Esophagus squamous epithelium (tissue), 5 donors: ENCODE results near the gene PPM1N. TPM values are rescaled to one million over a fixed set of nuclear protein-coding genes. Genes with fewer than 3 reads are reported as not detected.

Source experiments
- DNase-seq: peaks from one replicate; lab custom pipeline; 2025; lab: John Stamatoyannopoulos, UW
- H3K27ac ChIP-seq, 4 donors: fragments of 200-600 bp; sonication (generic); one replicate each; pipeline ENCODE4 v1.5.1; 2016 to 2019; ENCODE audit warnings: mild to moderate bottlenecking in 1 of 4
- H3K27me3 ChIP-seq, 4 donors: fragments of 200-600 bp; sonication (generic); 1 replicate in 3 of 4; 2 replicates in 1 of 4; pipeline versions ENCODE4 v1.5.1 to v1.6.0; 2017 to 2021; ENCODE audit warnings: antibody characterized with exemption in 1 of 4
- H3K36me3 ChIP-seq, 3 donors: fragments of 200-600 bp; sonication (generic); one replicate each; pipeline ENCODE4 v1.5.1; 2016 to 2019
- H3K4me1 ChIP-seq, 3 donors: fragments of 200-600 bp; sonication (generic); one replicate each; pipeline ENCODE4 v1.5.1; 2017 to 2019
- H3K4me3 ChIP-seq, 4 donors: fragments of 200-600 bp; sonication (generic); 1 replicate in 3 of 4; 2 replicates in 1 of 4; pipeline ENCODE4 v1.5.1; 2016 to 2019; ENCODE audit warnings: mild to moderate bottlenecking in 2 of 4, moderate library complexity in 1 of 4
- H3K9me3 ChIP-seq, 3 donors: fragments of 200-600 bp; sonication (generic); one replicate each; pipeline ENCODE4 v1.5.1; 2016 to 2019
- POLR2A ChIP-seq, 4 donors: fragments of 450-650 bp; IDR thresholded peaks; one replicate each; pipeline ENCODE4 v1.6.1; 2017; ENCODE audit warnings: antibody characterized with exemption in 4 of 4, mild to moderate bottlenecking in 4 of 4, moderate library complexity in 3 of 4
- WGBS, 2 donors: methylation state at CpG; one replicate each; pipeline ENCODE4 v1.1.5; 2018; 5-methylcytosine and 5-hydroxymethylcytosine counted together
- intact Hi-C: fragments of 100-400 bp; cut with DNase I; formaldehyde crosslinking; loops from one replicate; pipeline ENCODE4 v1.15.0; 2022
- total RNA-seq, 4 donors: library from RNA; depleted of rRNA; stranded (reverse); fragments of >200 nt; gene quantifications; one replicate each; pipeline ENCODE4 v1.1.0, GENCODE V29; 2016
- TF ChIP-seq, protein P1 (sequence below), 6 experiments: fragments of 450-650 bp in 4 of 6; fragments of 200-600 bp in 2 of 6; sonication (generic) in 2 of 6; IDR thresholded peaks; one replicate each; pipeline ENCODE4 v1.5.1; 2016 to 2019; ENCODE audit warnings: antibody characterized with exemption in 6 of 6, mild to moderate bottlenecking in 4 of 6, moderate library complexity in 4 of 6
- donor health status: DM: yes; HTN: yes; CAD: no.

Gene PPM1N
- total RNA-seq, 4 donors from 2014 or later = 1.8 to 6.7 (median 4.0) TPM

- H3K9me3 ChIP-seq = no peaks in the 10 kb centered on the region
- no peaks in the 10 kb centered on the region for H3K27me3 ChIP-seq
- 71 to 83% methylated on average over 11 to 35 of the region's 44 CpGs for WGBS, 2 donors
- H3K4me1 ChIP-seq = peaks cover 19 to 39% (median 24%) of the 10 kb centered on the region in 3 donors
- TF ChIP-seq POLR2A (IDR thresholded peaks at IDR 0.05) = no peak
- TF ChIP-seq, protein P1, sequence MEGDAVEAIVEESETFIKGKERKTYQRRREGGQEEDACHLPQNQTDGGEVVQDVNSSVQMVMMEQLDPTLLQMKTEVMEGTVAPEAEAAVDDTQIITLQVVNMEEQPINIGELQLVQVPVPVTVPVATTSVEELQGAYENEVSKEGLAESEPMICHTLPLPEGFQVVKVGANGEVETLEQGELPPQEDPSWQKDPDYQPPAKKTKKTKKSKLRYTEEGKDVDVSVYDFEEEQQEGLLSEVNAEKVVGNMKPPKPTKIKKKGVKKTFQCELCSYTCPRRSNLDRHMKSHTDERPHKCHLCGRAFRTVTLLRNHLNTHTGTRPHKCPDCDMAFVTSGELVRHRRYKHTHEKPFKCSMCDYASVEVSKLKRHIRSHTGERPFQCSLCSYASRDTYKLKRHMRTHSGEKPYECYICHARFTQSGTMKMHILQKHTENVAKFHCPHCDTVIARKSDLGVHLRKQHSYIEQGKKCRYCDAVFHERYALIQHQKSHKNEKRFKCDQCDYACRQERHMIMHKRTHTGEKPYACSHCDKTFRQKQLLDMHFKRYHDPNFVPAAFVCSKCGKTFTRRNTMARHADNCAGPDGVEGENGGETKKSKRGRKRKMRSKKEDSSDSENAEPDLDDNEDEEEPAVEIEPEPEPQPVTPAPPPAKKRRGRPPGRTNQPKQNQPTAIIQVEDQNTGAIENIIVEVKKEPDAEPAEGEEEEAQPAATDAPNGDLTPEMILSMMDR (IDR thresholded peaks at IDR 0.05) = no peak
- DNase-seq = no peak
- H3K27ac ChIP-seq = no peak overlapping the region
- no peak overlapping the region for H3K4me3 ChIP-seq
- intact Hi-C loops = no loop called here
- no peaks in the 10 kb centered on the region for H3K36me3 ChIP-seq
These were observed 25.5 kb upstream of the PPM1N start for GRCh38 chr19:45472563-45473366.

- H3K27me3 ChIP-seq = no peaks in the 10 kb centered on the region
- H3K27ac ChIP-seq = no peak overlapping the region
- intact Hi-C loops = no loop called here
- no peaks in the 10 kb centered on the region for H3K9me3 ChIP-seq
- H3K4me1 ChIP-seq = peaks cover 19 to 39% (median 24%) of the 10 kb centered on the region in 3 donors
- H3K36me3 ChIP-seq = no peaks in the 10 kb centered on the region
- DNase-seq = no peak
- TF ChIP-seq, protein P1 (IDR thresholded peaks at IDR 0.05) = no peak
- no peak for TF ChIP-seq POLR2A (IDR thresholded peaks at IDR 0.05)
- WGBS, 2 donors = 41 to 42% methylated on average over 4 to 5 of the region's 5 CpGs
- H3K4me3 ChIP-seq = no peak overlapping the region
These were observed 24.9 kb upstream of the PPM1N start for GRCh38 chr19:45473367-45473681.

DNA sequence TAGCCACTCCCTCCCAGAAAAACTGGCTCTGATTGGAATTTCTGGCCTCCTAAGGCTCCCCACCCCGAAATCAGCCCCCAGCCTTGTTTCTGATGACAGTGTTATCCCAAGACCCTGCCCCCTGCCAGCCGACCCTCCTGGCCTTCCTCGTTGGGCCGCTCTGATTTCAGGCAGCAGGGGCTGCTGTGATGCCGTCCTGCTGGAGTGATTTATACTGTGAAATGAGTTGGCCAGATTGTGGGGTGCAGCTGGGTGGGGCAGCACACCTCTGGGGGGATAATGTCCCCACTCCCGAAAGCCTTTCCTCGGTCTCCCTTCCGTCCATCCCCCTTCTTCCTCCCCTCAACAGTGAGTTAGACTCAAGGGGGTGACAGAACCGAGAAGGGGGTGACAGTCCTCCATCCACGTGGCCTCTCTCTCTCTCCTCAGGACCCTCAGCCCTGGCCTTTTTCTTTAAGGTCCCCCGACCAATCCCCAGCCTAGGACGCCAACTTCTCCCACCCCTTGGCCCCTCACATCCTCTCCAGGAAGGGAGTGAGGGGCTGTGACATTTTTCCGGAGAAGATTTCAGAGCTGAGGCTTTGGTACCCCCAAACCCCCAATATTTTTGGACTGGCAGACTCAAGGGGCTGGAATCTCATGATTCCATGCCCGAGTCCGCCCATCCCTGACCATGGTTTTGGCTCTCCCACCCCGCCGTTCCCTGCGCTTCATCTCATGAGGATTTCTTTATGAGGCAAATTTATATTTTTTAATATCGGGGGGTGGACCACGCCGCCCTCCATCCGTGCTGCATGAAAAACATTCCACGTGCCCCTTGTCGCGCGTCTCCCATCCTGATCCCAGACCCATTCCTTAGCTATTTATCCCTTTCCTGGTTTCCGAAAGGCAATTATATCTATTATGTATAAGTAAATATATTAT, 24.3 kb upstream of the PPM1N start:
- Histone ChIP-seq H3K4me3 (no peak overlapping the region), H3K27me3 (no peaks in the 10 kb centered on the region), H3K9me3 (no peaks in the 10 kb centered on the region), H3K27ac (no peak overlapping the region), H3K4me1 (peaks cover 15 to 35% (median 17%) of the 10 kb centered on the region in 3 donors), H3K36me3 (no peaks in the 10 kb centered on the region)
- no peak for DNase-seq
- intact Hi-C loops = no loop called here
- 77 to 82% methylated on average over 22 to 27 of the region's 27 CpGs for WGBS, 2 donors
- TF ChIP-seq POLR2A (IDR thresholded peaks at IDR 0.05) = no peak
- TF ChIP-seq, protein P1 (IDR thresholded peaks at IDR 0.05) = no peak

GRCh38 chr19:45474606-45475521, 23.4 kb upstream of the PPM1N start:
- intact Hi-C loops = no loop called here
- Histone ChIP-seq H3K4me3 (no peak overlapping the region), H3K9me3 (no peaks in the 10 kb centered on the region), H3K36me3 (no peaks in the 10 kb centered on the region), H3K27ac (no peak overlapping the region), H3K4me1 (peaks cover 13 to 32% (median 15%) of the 10 kb centered on the region in 3 donors), H3K27me3 (no peaks in the 10 kb centered on the region)
- whole genome bisulfite sequencing, 2 donors = 75 to 81% methylated on average over 25 to 28 of the region's 28 CpGs
- TF ChIP-seq, protein P1 (IDR thresholded peaks at IDR 0.05) = no peak
- TF ChIP-seq POLR2A (IDR thresholded peaks at IDR 0.05) = no peak
- no peak for DNase-seq
